Testis (tissue), 3 donors: ENCODE results near the gene PLPPR2. TPM values are rescaled to one million over a fixed set of nuclear protein-coding genes. Genes with fewer than 3 reads are reported as not detected.
A peak's percentile ranks its signal among the peaks of the same experiment; 100 is the strongest.

Source experiments
- DNase-seq: peaks from one replicate; pipeline ENCODE4 v3.0.0-alpha.2; 2019
- H3K27ac ChIP-seq, 2 donors: fragments of 200-600 bp; sonication (generic); one replicate each; pipeline ENCODE4 v1.5.1; 2019
- H3K27me3 ChIP-seq: fragments of 200-600 bp; sonication (generic); one replicate; pipeline ENCODE4 v1.5.1; 2019
- H3K36me3 ChIP-seq: fragments of 200-600 bp; sonication (generic); one replicate; pipeline ENCODE4 v1.5.1; 2017; ENCODE audit warnings: low read depth; ENCODE audit errors: missing control alignments
- H3K4me1 ChIP-seq: fragments of 200-600 bp; sonication (generic); one replicate; pipeline ENCODE4 v1.5.1; 2019
- H3K4me3 ChIP-seq, 2 donors: fragments of 200-600 bp; sonication (generic); one replicate each; pipeline ENCODE4 v1.5.1; 2017 to 2019
- H3K9me3 ChIP-seq: fragments of 200-600 bp; sonication (generic); one replicate; pipeline ENCODE4 v1.5.1; 2017
- CTCF ChIP-seq, 3 experiments: fragments of 450-650 bp in 2 of 3; fragments of 200-600 bp in 1 of 3; sonication (generic) in 1 of 3; IDR thresholded peaks; one replicate each; pipeline ENCODE4 v1.5.1; 2016 to 2019; ENCODE audit warnings: antibody characterized with exemption in 3 of 3, mild to moderate bottlenecking in 2 of 3, moderate library complexity in 1 of 3
- POLR2A ChIP-seq: fragments of 450-650 bp; IDR thresholded peaks from one replicate; pipeline ENCODE4 v1.6.1; 2017; ENCODE audit warnings: antibody characterized with exemption, mild to moderate bottlenecking, moderate library complexity
- WGBS, 2 donors: methylation state at CpG; one replicate each; pipeline ENCODE4 v1.1.5; 2018; 5-methylcytosine and 5-hydroxymethylcytosine counted together
- intact Hi-C: fragments of 100-400 bp; cut with DNase I; formaldehyde crosslinking; loops from one replicate; pipeline ENCODE4 v1.15.1; 2023; ENCODE audit warnings: low total_unique reads
- polyA plus RNA-seq: library from polyadenylated mRNA; stranded (reverse); fragments of 350-450 nt; fragmentation: Illumina TruSeq; extraction: RNeasy Lipid Tissue Mini Kit (QIAGEN cat#74804); gene quantifications from one replicate; pipeline ENCODE4 v1.2.3, GENCODE V29; 2014; ENCODE audit warnings: low read depth, low replicate concordance; ENCODE audit not compliant: insufficient read depth
- total RNA-seq, 2 donors: library from RNA; depleted of rRNA; stranded (reverse); fragments of >200 nt; gene quantifications; one replicate each; pipeline ENCODE4 v1.2.3, GENCODE V29; 2016

The PLPPR2 gene
- total and polyA plus RNA-seq, 3 donors from 2014 or later, result 20.3 to 28.9 (median 27.1) TPM

GRCh38 chr19:11356676-11357550, 1.7 kb downstream of the PLPPR2 start:
- H3K36me3 ChIP-seq, result no peaks in the 10 kb centered on the region
- H3K27me3 ChIP-seq, result no peaks in the 10 kb centered on the region
- DNase-seq, result no peak
- H3K4me3 ChIP-seq, result no peak overlapping the region
- WGBS, 2 donors, result 82 to 86% methylated on average over 9 to 11 of the region's 11 CpGs
- H3K9me3 ChIP-seq, result no peaks in the 10 kb centered on the region
- intact Hi-C loops, result no loop called here
- no peak for TF ChIP-seq POLR2A
- no peak for TF ChIP-seq CTCF (IDR thresholded peaks at IDR 0.05)
- no peak overlapping the region for H3K27ac ChIP-seq
- peaks cover 7% of the 10 kb centered on the region for H3K4me1 ChIP-seq

GRCh38 chr19:11359421-11359820, 4.2 kb downstream of the PLPPR2 start:
- no peak for DNase-seq
- Histone ChIP-seq H3K9me3 (no peaks in the 10 kb centered on the region), H3K27me3 (no peaks in the 10 kb centered on the region), H3K4me3 (no peak overlapping the region), H3K36me3 (no peaks in the 10 kb centered on the region), H3K4me1 (peaks cover 7% of the 10 kb centered on the region), H3K27ac (no peak overlapping the region)
- intact Hi-C loops, result no loop called here
- TF ChIP-seq POLR2A (no peak), CTCF (IDR thresholded peaks at IDR 0.05) (no peak)
- 90 to 92% methylated on average over 11 of the region's 11 CpGs for WGBS, 2 donors

GRCh38 chr19:11361037-11361770, 6.0 kb downstream of the PLPPR2 start:
- no peaks in the 10 kb centered on the region for H3K27me3 ChIP-seq
- WGBS, 2 donors, result 57% methylated on average over 9 to 41 of the region's 43 CpGs
- peaks cover under 1% of the 10 kb centered on the region for H3K4me1 ChIP-seq
- intact Hi-C loops, result no loop called here
- no peak for TF ChIP-seq CTCF (IDR thresholded peaks at IDR 0.05)
- no peak for TF ChIP-seq POLR2A
- H3K4me3 ChIP-seq, result no peak overlapping the region
- H3K9me3 ChIP-seq, result no peaks in the 10 kb centered on the region
- DNase-seq, result peak; percentile 69
- no peak overlapping the region for H3K27ac ChIP-seq
- no peaks in the 10 kb centered on the region for H3K36me3 ChIP-seq

- DNase-seq, result no peak
- Histone ChIP-seq H3K27ac (no peak overlapping the region), H3K36me3 (no peaks in the 10 kb centered on the region), H3K9me3 (no peaks in the 10 kb centered on the region), H3K4me1 (no peaks in the 10 kb centered on the region), H3K27me3 (no peaks in the 10 kb centered on the region), H3K4me3 (no peak overlapping the region)
- 65 to 80% methylated on average over 34 to 35 of the region's 35 CpGs for WGBS, 2 donors
- intact Hi-C loops, result no loop called here
- TF ChIP-seq CTCF (IDR thresholded peaks at IDR 0.05) (no peak), POLR2A (no peak)
Observed at GRCh38 chr19:11361771-11362731, 6.8 kb downstream of the PLPPR2 start.
